GM12878 (cell line): ENCODE results near the gene PRKG1. TPM values are rescaled to one million over a fixed set of nuclear protein-coding genes. Genes with fewer than 3 reads are reported as not detected.

Experiments used
- ATAC-seq: fragments of 200-7000 bp; cut with Tn5 transposase; 3 replicates; pipeline ENCODE4 v1.9.1; 2020; ENCODE audit warnings: mild to moderate bottlenecking, moderate library complexity
- BruUV-seq: library from RNA; stranded (reverse); fragments of 400-500 nt; replicated peaks from 2 replicates; lab custom pipeline; 2021; lab: Mats Ljungman, UMichigan
- CTCF ChIA-PET: fragments of 300-600 bp; sonication (Branson Sonifier 250); formaldehyde crosslinking; extraction: SDS; loops from one replicate; lab custom pipeline; 2021; ENCODE audit warnings: inconsistent platforms; lab: Yijun Ruan, JAX
- POLR2A ChIA-PET: fragments of 350-600 bp; formaldehyde crosslinking; extraction: SDS; loops from one replicate; lab custom pipeline; 2021; ENCODE audit warnings: inconsistent platforms; lab: Charles Lee
- RAD21 ChIA-PET: fragments of 300-600 bp; sonication (Branson Sonifier 250); formaldehyde crosslinking; loops from one replicate; lab custom pipeline; 2023; ENCODE audit warnings: antibody characterized with exemption; ENCODE audit not compliant: unreplicated experiment; lab: Charles Lee
- SMC1A ChIA-PET: fragments of 300-600 bp; sonication (Branson Sonifier 250); formaldehyde crosslinking; loops from one replicate; lab custom pipeline; 2023; ENCODE audit not compliant: unreplicated experiment, uncharacterized antibody; lab: Charles Lee
- DNase-seq: peaks from one replicate; pipeline ENCODE4 v3.0.0-alpha.2; 2011; ENCODE audit warnings: low read depth, low spot score
- FAIRE-seq: peaks from 3 replicates; lab custom pipeline; 2011; peaks lifted over from hg19 to GRCh38; lab: Jason Lieb, UNC
- H2AFZ ChIP-seq: 2 replicates; pipeline ENCODE4 v1.6.0; 2011; ENCODE audit warnings: low read depth, low read length, control low read depth; ENCODE audit not compliant: control insufficient read depth
- H3K27ac ChIP-seq: 2 replicates; pipeline ENCODE4 v1.5.1; 2011; ENCODE audit warnings: control low read depth; ENCODE audit not compliant: control insufficient read depth, insufficient read depth
- H3K27me3 ChIP-seq, 2 experiments: replicated peaks in 1 of 2; 2 replicates each; pipeline versions ENCODE4 v1.6.0 to v1.6.1; 2011; ENCODE audit warnings: low read length in 1 of 2; ENCODE audit not compliant: control insufficient read depth in 2 of 2, insufficient read depth in 2 of 2
- H3K36me3 ChIP-seq, 2 experiments: 2 replicates each; pipeline ENCODE4 v1.5.1; 2011; ENCODE audit warnings: low read length in 1 of 2; ENCODE audit not compliant: control insufficient read depth in 2 of 2, insufficient read depth in 2 of 2
- H3K4me1 ChIP-seq: 2 replicates; pipeline ENCODE4 v1.6.1; 2011; ENCODE audit warnings: mild to moderate bottlenecking, low read length, moderate library complexity, mixed read lengths; ENCODE audit not compliant: control insufficient read depth, insufficient read depth
- H3K4me2 ChIP-seq: 2 replicates; pipeline ENCODE4 v1.6.0; 2011; ENCODE audit warnings: control low read depth; ENCODE audit not compliant: control insufficient read depth, insufficient read depth
- H3K4me3 ChIP-seq: fragments of 200-600 bp; sonication (generic); 2 replicates; pipeline ENCODE4 v1.5.1; 2016
- H3K79me2 ChIP-seq: 2 replicates; pipeline ENCODE4 v1.6.0; 2011; ENCODE audit warnings: low read length; ENCODE audit not compliant: control insufficient read depth, insufficient read depth
- H3K9ac ChIP-seq: 2 replicates; pipeline ENCODE4 v1.8.0; 2011; ENCODE audit warnings: low read length, control low read depth, mixed read lengths; ENCODE audit not compliant: control insufficient read depth, insufficient read depth
- H3K9me3 ChIP-seq: replicated peaks from 3 replicates; pipeline ENCODE4 v1.5.1; 2011; ENCODE audit warnings: mild to moderate bottlenecking, low read length; ENCODE audit not compliant: control insufficient read depth, insufficient read depth
- H4K20me1 ChIP-seq: 2 replicates; pipeline ENCODE4 v1.6.0; 2011; ENCODE audit not compliant: control insufficient read depth, insufficient read depth
- BCL11A ChIP-seq: IDR thresholded peaks from 2 replicates; pipeline ENCODE4 v1.6.1; 2011; ENCODE audit warnings: low read depth, low read length
- CHD2 ChIP-seq: IDR thresholded peaks from 2 replicates; pipeline ENCODE4 v1.6.1; 2011; ENCODE audit warnings: low read depth, low read length, improper control_type of control experiment, borderline replicate concordance
- GATAD2B ChIP-seq: fragments of 450-650 bp; conservative IDR thresholded peaks from 2 replicates; pipeline ENCODE4 v1.6.1; 2017; ENCODE audit warnings: low read depth, mild to moderate bottlenecking, moderate library complexity
- IRF5 ChIP-seq: fragments of 450-650 bp; IDR thresholded peaks from 2 replicates; pipeline ENCODE4 v1.6.1; 2017; ENCODE audit warnings: borderline replicate concordance
- KAT2A ChIP-seq: conservative IDR thresholded peaks from 2 replicates; pipeline ENCODE4 v1.6.1; 2011; ENCODE audit warnings: low read depth, low read length; ENCODE audit not compliant: control insufficient read depth
- NKRF ChIP-seq: fragments of 450-650 bp; conservative IDR thresholded peaks from 2 replicates; pipeline ENCODE4 v1.6.1; 2017; ENCODE audit warnings: mild to moderate bottlenecking, moderate library complexity
- PAX8 ChIP-seq: fragments of 450-650 bp; IDR thresholded peaks from 2 replicates; pipeline ENCODE4 v1.6.1; 2017; ENCODE audit warnings: mild to moderate bottlenecking, moderate library complexity
- RELA ChIP-seq: fragments of 450-650 bp; IDR thresholded peaks from 2 replicates; pipeline ENCODE4 v1.8.0; 2014; ENCODE audit warnings: borderline replicate concordance; ENCODE audit not compliant: partially characterized antibody
- SP1 ChIP-seq: IDR thresholded peaks from one replicate; pipeline ENCODE4 v1.6.1; 2011; ENCODE audit warnings: low read depth, low read length
- TCF7 ChIP-seq: IDR thresholded peaks from 2 replicates; pipeline ENCODE4 v1.6.1; 2014; ENCODE audit warnings: antibody characterized with exemption, borderline replicate concordance
- ZNF207 ChIP-seq: fragments of 450-650 bp; IDR thresholded peaks from 2 replicates; pipeline ENCODE4 v1.6.1; 2014; ENCODE audit warnings: antibody characterized with exemption, mild to moderate bottlenecking, borderline replicate concordance
- ZNF687 ChIP-seq: fragments of 450-650 bp; IDR thresholded peaks from 2 replicates; pipeline ENCODE4 v1.6.1; 2017; ENCODE audit warnings: mild to moderate bottlenecking, moderate library complexity
- WGBS: methylation state at CpG from one replicate; pipeline ENCODE4 v1.1.6; 2016; ENCODE audit warnings: low lambda C conversion rate; ENCODE audit not compliant: insufficient replicate concordance, insufficient coverage; ENCODE audit errors: missing lambda C conversion rate; 5-methylcytosine and 5-hydroxymethylcytosine counted together
- in situ Hi-C: fragments of 300-500 bp; cut with MboI; formaldehyde crosslinking; loops from 9 replicates; pipeline ENCODE4 v1.14.3; 2018; ENCODE audit warnings: mixed read lengths
- intact Hi-C: fragments of 100-400 bp; cut with micrococcal nuclease; formaldehyde crosslinking; loops from one replicate; pipeline ENCODE4 v1.14.2; 2022; ENCODE audit not compliant: unreplicated experiment
- polyA plus RNA-seq, 11 experiments: library from polyadenylated mRNA; depleted of rRNA in 4 of 11; unstranded in 6 of 11; stranded (reverse) in 5 of 11; fragments of >200 nt; fragmentation: Nextera tagmentation in 4 of 11; fragmentation: Illumina TruSeq in 1 of 11; extraction: Ambion mirVana in 4 of 11; extraction: Trizol in 1 of 11; gene quantifications; 1 replicate in 1 of 11; 2 replicates in 10 of 11; pipeline versions ENCODE4 v1.2.1 to v1.2.3, GENCODE V29; 2011 to 2016; ENCODE audit warnings: inconsistent platforms in 2 of 11, missing spikeins in 2 of 11, low read depth in 1 of 11
- total RNA-seq, 4 experiments: library from RNA; depleted of rRNA in 3 of 4; stranded (reverse); fragments of >200 nt in 3 of 4; fragmentation: Illumina TruSeq in 1 of 4; extraction: Trizol in 1 of 4; gene quantifications; 2 replicates each; pipeline versions ENCODE4 v1.2.1 to v1.2.3, GENCODE V29; 2013 to 2021

The PRKG1 gene
- total and polyA plus RNA-seq, 10 of the 15 experiments (the other 5 are each of a cell fraction or from before 2014, with no cell fraction given), result 0.04 to 0.05 TPM; not detected in 8

- no peaks in the 10 kb centered on the region for H3K4me1 ChIP-seq
- H3K9ac ChIP-seq, result no peak overlapping the region
- H2AFZ ChIP-seq, result no peak overlapping the region
- WGBS, result 5% methylated on average over 1 of the region's 1 CpG
- H3K27me3 ChIP-seq, result no peaks in the 10 kb centered on the region
- BruUV-seq, result no TSS peak
- POLR2A ChIA-PET, result no interaction called here
- intact Hi-C loops, result no loop called here
- H3K9me3 ChIP-seq, result no peaks in the 10 kb centered on the region
- TF ChIP-seq TCF7, result no peak
- TF ChIP-seq GATAD2B, result no peak
- no peak for TF ChIP-seq SP1
- no peak for TF ChIP-seq NKRF
- TF ChIP-seq BCL11A, result no peak
- TF ChIP-seq ZNF207, result no peak
- TF ChIP-seq ZNF687, result no peak
- no peak for TF ChIP-seq KAT2A
- no peak for TF ChIP-seq RELA
- no peak for TF ChIP-seq CHD2
- no peak for TF ChIP-seq IRF5
- TF ChIP-seq PAX8, result no peak
- TF ChIP-seq, all 136 proteins: peak for 0
- H4K20me1 ChIP-seq, result no peaks in the 10 kb centered on the region
- FAIRE-seq (no peak), ATAC-seq (no peak), DNase-seq (no peak)
- no peak overlapping the region for H3K4me3 ChIP-seq
- no peak overlapping the region for H3K27ac ChIP-seq
- ChIA-PET RAD21 (no interaction called here), CTCF (no interaction called here), SMC1A (no interaction called here)
- H3K79me2 ChIP-seq, result no peaks in the 10 kb centered on the region
- in situ Hi-C loops, result no loop called here
- no peak overlapping the region for H3K4me2 ChIP-seq
- H3K36me3 ChIP-seq, result no peaks in the 10 kb centered on the region
Observed at GRCh38 chr10:51119441-51119840, 45.2 kb downstream of the PRKG1 start.
